Measurements from ENCODE around the gene ARL8A.

DNA sequence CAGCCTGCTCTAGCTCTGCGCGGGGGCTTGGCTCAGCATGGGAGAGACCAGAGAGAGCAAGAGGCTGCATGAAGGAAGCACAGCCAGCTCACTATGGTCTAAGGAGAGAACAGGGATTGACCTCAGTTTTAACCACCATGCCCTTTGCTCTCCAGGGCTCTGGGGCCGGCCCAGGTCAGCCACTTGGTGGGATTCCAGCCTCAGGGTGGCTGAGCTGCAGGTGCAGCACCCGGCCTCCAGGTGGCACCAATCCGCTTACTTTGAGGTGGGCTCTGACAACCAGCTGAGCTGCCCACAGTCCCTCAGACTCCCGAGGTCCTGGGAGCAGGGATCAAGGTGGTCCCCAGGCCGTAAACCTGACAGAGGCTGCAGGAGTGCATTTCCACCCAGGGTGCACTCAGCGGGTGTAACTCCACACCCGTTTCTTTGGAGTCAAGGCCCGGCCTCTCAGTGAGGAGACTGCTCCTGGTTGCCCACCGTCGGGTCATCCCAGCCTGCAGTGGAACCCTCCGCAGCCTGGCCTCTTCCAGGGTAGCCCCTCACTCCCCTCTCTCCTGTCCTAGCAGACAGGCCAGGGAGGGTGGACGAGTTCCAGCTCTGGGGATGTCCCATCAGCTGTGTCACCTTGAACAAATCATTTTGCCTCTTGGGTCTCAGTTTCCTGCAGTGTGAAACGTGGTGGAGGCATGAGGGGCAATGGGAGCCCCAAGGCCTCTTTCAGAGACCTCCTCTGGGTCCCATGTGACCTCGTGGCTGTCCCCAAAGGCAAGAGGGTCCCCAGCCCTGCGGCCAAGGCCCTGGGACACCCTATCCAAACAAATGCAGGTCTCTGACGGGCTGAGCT lies 48.5 kb upstream of the ARL8A start:
- TF ChIP-seq, protein P1, sequence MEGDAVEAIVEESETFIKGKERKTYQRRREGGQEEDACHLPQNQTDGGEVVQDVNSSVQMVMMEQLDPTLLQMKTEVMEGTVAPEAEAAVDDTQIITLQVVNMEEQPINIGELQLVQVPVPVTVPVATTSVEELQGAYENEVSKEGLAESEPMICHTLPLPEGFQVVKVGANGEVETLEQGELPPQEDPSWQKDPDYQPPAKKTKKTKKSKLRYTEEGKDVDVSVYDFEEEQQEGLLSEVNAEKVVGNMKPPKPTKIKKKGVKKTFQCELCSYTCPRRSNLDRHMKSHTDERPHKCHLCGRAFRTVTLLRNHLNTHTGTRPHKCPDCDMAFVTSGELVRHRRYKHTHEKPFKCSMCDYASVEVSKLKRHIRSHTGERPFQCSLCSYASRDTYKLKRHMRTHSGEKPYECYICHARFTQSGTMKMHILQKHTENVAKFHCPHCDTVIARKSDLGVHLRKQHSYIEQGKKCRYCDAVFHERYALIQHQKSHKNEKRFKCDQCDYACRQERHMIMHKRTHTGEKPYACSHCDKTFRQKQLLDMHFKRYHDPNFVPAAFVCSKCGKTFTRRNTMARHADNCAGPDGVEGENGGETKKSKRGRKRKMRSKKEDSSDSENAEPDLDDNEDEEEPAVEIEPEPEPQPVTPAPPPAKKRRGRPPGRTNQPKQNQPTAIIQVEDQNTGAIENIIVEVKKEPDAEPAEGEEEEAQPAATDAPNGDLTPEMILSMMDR (IDR thresholded peaks at IDR 0.05): peak; percentile 73 to 90 (median 86)
- no peak for TF ChIP-seq POLR2A (IDR thresholded peaks at IDR 0.05)

Data from right lobe of liver (tissue), 4 donors.